Measurements from ENCODE around the gene INSYN1.
"Not testable (repeated sequence)": the region's sequence is repeated elsewhere in the genome, so short reads cannot be mapped to it uniquely, and the experiment has no call there.

- not testable (repeated sequence) for TF ChIP-seq CTCF, POLR2A (IDR thresholded peaks at IDR 0.05)
These were observed 49.5 kb downstream of the INSYN1 start for GRCh38 chr15:73703601-73704000.

Measured in ovary (tissue), 3 donors.